ENCODE results near the gene MCTP1.

- TF ChIP-seq CTCF (optimal IDR thresholded peaks at IDR 0.05 in 1 of 3, IDR thresholded peaks at IDR 0.05 in 1 of 3, conservative IDR thresholded peaks at IDR 0.05 in 1 of 3; ENCODE audit: extremely low read depth in 1 of 3, insufficient read depth in 2 of 3, low read length in 3 of 3) (no peak), EZH2 (IDR thresholded peaks at IDR 0.05; ENCODE audit: low read length) (no peak)
Measured at GRCh38 chr5:94692581-94692980, 592.3 kb downstream of the MCTP1 start.
